Nephron (organoid): ENCODE measurements around the gene POU6F1.
A peak's percentile ranks its signal among the peaks of the same experiment; 100 is the strongest.

Experiments
- H3K27ac Mint-ChIP-seq, 3 experiments: 2 replicates each; pipeline ENCODE4 v1.8.0; 2020; ENCODE audit warnings: mixed read lengths in 3 of 3, mild to moderate bottlenecking in 2 of 3, moderate library complexity in 1 of 3
- H3K27me3 Mint-ChIP-seq: 2 replicates; pipeline ENCODE4 v1.8.0; 2021; ENCODE audit warnings: low read depth, mild to moderate bottlenecking, moderate library complexity, mixed read lengths
- H3K36me3 Mint-ChIP-seq: 2 replicates; pipeline ENCODE4 v1.8.0; 2020; ENCODE audit warnings: low read depth, mixed read lengths
- H3K4me1 Mint-ChIP-seq: 2 replicates; pipeline ENCODE4 v1.8.0; 2020; ENCODE audit warnings: mixed read lengths
- H3K4me3 Mint-ChIP-seq, 3 experiments: 2 replicates each; pipeline ENCODE4 v1.8.0; 2020; ENCODE audit warnings: mild to moderate bottlenecking in 3 of 3, mixed read lengths in 3 of 3, moderate library complexity in 2 of 3
- H3K9me3 Mint-ChIP-seq: 2 replicates; pipeline ENCODE4 v1.8.0; 2020; ENCODE audit warnings: mixed read lengths
- TF ChIP-seq, protein P1 (sequence below), 3 experiments: fragments of 200-600 bp; sonication (generic); IDR thresholded peaks; one replicate each; pipeline ENCODE4 v1.5.0; 2021; ENCODE audit warnings: antibody characterized with exemption in 3 of 3; ENCODE audit not compliant: unreplicated experiment in 3 of 3

The POU6F1 gene

GRCh38 chr12:51187370-51187987 lies 30.4 kb downstream of the POU6F1 start:
- peaks cover 50% of the 10 kb centered on the region for H3K4me1 Mint-ChIP-seq
- H3K36me3 Mint-ChIP-seq: no peaks in the 10 kb centered on the region
- no peaks in the 10 kb centered on the region for H3K27me3 Mint-ChIP-seq
- TF ChIP-seq, protein P1, sequence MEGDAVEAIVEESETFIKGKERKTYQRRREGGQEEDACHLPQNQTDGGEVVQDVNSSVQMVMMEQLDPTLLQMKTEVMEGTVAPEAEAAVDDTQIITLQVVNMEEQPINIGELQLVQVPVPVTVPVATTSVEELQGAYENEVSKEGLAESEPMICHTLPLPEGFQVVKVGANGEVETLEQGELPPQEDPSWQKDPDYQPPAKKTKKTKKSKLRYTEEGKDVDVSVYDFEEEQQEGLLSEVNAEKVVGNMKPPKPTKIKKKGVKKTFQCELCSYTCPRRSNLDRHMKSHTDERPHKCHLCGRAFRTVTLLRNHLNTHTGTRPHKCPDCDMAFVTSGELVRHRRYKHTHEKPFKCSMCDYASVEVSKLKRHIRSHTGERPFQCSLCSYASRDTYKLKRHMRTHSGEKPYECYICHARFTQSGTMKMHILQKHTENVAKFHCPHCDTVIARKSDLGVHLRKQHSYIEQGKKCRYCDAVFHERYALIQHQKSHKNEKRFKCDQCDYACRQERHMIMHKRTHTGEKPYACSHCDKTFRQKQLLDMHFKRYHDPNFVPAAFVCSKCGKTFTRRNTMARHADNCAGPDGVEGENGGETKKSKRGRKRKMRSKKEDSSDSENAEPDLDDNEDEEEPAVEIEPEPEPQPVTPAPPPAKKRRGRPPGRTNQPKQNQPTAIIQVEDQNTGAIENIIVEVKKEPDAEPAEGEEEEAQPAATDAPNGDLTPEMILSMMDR (IDR thresholded peaks at IDR 0.05; ENCODE audit: unreplicated experiment in 3 of 3): no peak
- H3K27ac Mint-ChIP-seq: peak overlapping the region; percentile 62 to 69 (median 64)
- H3K9me3 Mint-ChIP-seq: no peaks in the 10 kb centered on the region
- H3K4me3 Mint-ChIP-seq: peak overlapping the region in 2 of 3 experiments; percentile 62 to 84

- Mint-ChIP-seq H3K4me3 (peak overlapping the region in 2 of 3 experiments; percentile 62 to 84), H3K27me3 (peaks cover 4% of the 10 kb centered on the region), H3K36me3 (no peaks in the 10 kb centered on the region), H3K27ac (peak overlapping the region in 2 of 3 experiments; percentile 62 to 69), H3K9me3 (no peaks in the 10 kb centered on the region), H3K4me1 (peaks cover 53% of the 10 kb centered on the region)
- TF ChIP-seq, protein P1 (IDR thresholded peaks at IDR 0.05; ENCODE audit: unreplicated experiment in 3 of 3): no peak
These were observed 31.3 kb downstream of the POU6F1 start for GRCh38 chr12:51186465-51187085.

GRCh38 chr12:51185171-51185717 lies 32.6 kb downstream of the POU6F1 start:
- H3K27me3 Mint-ChIP-seq: peaks cover 4% of the 10 kb centered on the region
- no peaks in the 10 kb centered on the region for H3K36me3 Mint-ChIP-seq
- peak overlapping the region; percentile 37 to 85 (median 57) for H3K27ac Mint-ChIP-seq
- peaks cover 52% of the 10 kb centered on the region for H3K4me1 Mint-ChIP-seq
- peak overlapping the region in 1 of 3 experiments; percentile 25 for H3K4me3 Mint-ChIP-seq
- TF ChIP-seq, protein P1 (IDR thresholded peaks at IDR 0.05; ENCODE audit: unreplicated experiment in 3 of 3): no peak
- H3K9me3 Mint-ChIP-seq: no peaks in the 10 kb centered on the region

DNA sequence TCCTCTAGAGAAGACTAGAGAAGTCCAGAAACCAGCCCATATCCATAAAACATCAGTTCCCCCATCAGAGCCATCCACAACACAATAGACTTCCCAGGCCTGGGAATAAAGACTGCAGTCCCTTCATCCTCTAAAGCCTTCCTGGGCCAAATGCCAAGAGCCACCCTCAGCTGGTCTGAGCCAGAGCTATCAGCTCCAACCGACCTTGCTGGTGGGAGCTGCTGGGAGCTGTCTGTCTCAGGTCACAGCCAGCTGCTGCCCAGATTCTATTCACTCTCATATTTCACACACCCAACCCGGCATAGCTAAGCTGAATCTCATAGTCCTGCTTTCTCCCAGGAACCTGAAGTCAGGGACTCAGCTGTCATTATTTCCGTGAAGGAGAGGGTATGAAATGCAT lies 34.0 kb downstream of the POU6F1 start:
- Mint-ChIP-seq H3K4me1 (peaks cover 43% of the 10 kb centered on the region), H3K36me3 (no peaks in the 10 kb centered on the region), H3K4me3 (peak overlapping the region in 2 of 3 experiments; percentile 2 to 52), H3K27me3 (peaks cover 4% of the 10 kb centered on the region), H3K9me3 (no peaks in the 10 kb centered on the region), H3K27ac (peak overlapping the region; percentile 47 to 85 (median 81))
- TF ChIP-seq, protein P1 (IDR thresholded peaks at IDR 0.05; ENCODE audit: unreplicated experiment in 3 of 3): no peak

- Mint-ChIP-seq H3K4me3 (peak overlapping the region in 2 of 3 experiments; percentile 2 to 52), H3K9me3 (no peaks in the 10 kb centered on the region), H3K4me1 (peaks cover 39% of the 10 kb centered on the region), H3K36me3 (no peaks in the 10 kb centered on the region), H3K27ac (peak overlapping the region; percentile 47 to 85 (median 81)), H3K27me3 (peaks cover 6% of the 10 kb centered on the region)
- TF ChIP-seq, protein P1 (IDR thresholded peaks at IDR 0.05; ENCODE audit: unreplicated experiment in 3 of 3): no peak
These were observed 34.5 kb downstream of the POU6F1 start for GRCh38 chr12:51183349-51183748.
